Stomach (tissue), 9 donors: ENCODE results near the gene SHISA5. TPM values are rescaled to one million over a fixed set of nuclear protein-coding genes. Genes with fewer than 3 reads are reported as not detected.
A peak's percentile ranks its signal among the peaks of the same experiment; 100 is the strongest.

Experiments
- DNase-seq, 2 donors: peaks; one replicate each; pipeline versions ENCODE4 v3.0.0 to v3.0.0-alpha.2; 2013 to 2019
- H3K27ac ChIP-seq, 5 donors: fragments of 200-600 bp in 4 of 5; sonication (generic) in 4 of 5; one replicate each; pipeline ENCODE4 v1.5.1; 2013 to 2019; ENCODE audit warnings: mild to moderate bottlenecking in 1 of 5, moderate library complexity in 1 of 5
- H3K27me3 ChIP-seq, 3 donors: fragments of 200-600 bp; sonication (generic); one replicate each; pipeline ENCODE4 v1.5.1; 2017 to 2019; ENCODE audit warnings: mixed run types in 1 of 3
- H3K36me3 ChIP-seq, 4 donors: fragments of 200-600 bp; sonication (generic); 1 replicate in 3 of 4; 2 replicates in 1 of 4; pipeline ENCODE4 v1.5.1; 2016 to 2019
- H3K4me1 ChIP-seq, 4 donors: fragments of 200-600 bp; sonication (generic); one replicate each; pipeline ENCODE4 v1.5.1; 2016 to 2019
- H3K4me3 ChIP-seq, 4 donors: fragments of 200-600 bp; sonication (generic) in 3 of 4; one replicate each; pipeline ENCODE4 v1.5.1; 2016 to 2019; ENCODE audit warnings: mild to moderate bottlenecking in 1 of 4
- H3K9me3 ChIP-seq, 4 donors: fragments of 200-600 bp; sonication (generic); one replicate each; pipeline ENCODE4 v1.5.1; 2016 to 2019
- CTCF ChIP-seq, 7 experiments: fragments of 450-650 bp in 4 of 7; fragments of 200-600 bp in 3 of 7; sonication (generic) in 3 of 7; IDR thresholded peaks; one replicate each; pipeline ENCODE4 v1.5.1; 2016 to 2019; ENCODE audit warnings: antibody characterized with exemption in 7 of 7, control low read depth in 2 of 7, mild to moderate bottlenecking in 1 of 7
- EP300 ChIP-seq: sonication (generic); formaldehyde crosslinking; IDR thresholded peaks from one replicate; pipeline ENCODE4 v1.6.1; 2017; ENCODE audit warnings: antibody characterized with exemption
- POLR2A ChIP-seq, 4 donors: fragments of 450-650 bp; IDR thresholded peaks; one replicate each; pipeline ENCODE4 v1.6.1; 2016; ENCODE audit warnings: antibody characterized with exemption in 4 of 4, control low read depth in 2 of 4, mild to moderate bottlenecking in 1 of 4, moderate library complexity in 1 of 4
- POLR2AphosphoS5 ChIP-seq, 3 donors: sonication (generic); formaldehyde crosslinking; IDR thresholded peaks; one replicate each; pipeline ENCODE4 v1.6.1; 2016; ENCODE audit warnings: antibody characterized with exemption in 3 of 3
- WGBS, 5 donors: extraction: QIAGEN DNeasy Blood & Tissue Kit in 3 of 5; methylation state at CpG; one replicate each; pipeline versions ENCODE4 v1.1.5 to v1.1.7; 2013 to 2018; 5-methylcytosine and 5-hydroxymethylcytosine counted together
- intact Hi-C: fragments of 100-400 bp; cut with DNase I; formaldehyde crosslinking; loops from one replicate; pipeline ENCODE4 v1.15.1; 2023; ENCODE audit warnings: low total_unique reads
- polyA plus RNA-seq, 3 donors: library from polyadenylated mRNA; stranded (reverse); fragments of 200-250 nt; gene quantifications; one replicate each; pipeline ENCODE4 v1.2.3, GENCODE V29; 2013
- total RNA-seq, 5 donors: library from RNA; depleted of rRNA; stranded (reverse); fragments of >200 nt; gene quantifications; one replicate each; pipeline versions ENCODE4 v1.1.0 to v1.2.3, GENCODE V29; 2014 to 2016
- donor health status: healthy with polysubstance abuse.
- donor health status: Bipolar disorder and iron deficiency.
- donor health status: healthy.

SHISA5 gene
- total and polyA plus RNA-seq, 8 donors: 43.4 to 182 (median 58.1) TPM

- peaks cover 2 to 8% (median 5%) of the 10 kb centered on the region in 4 donors for H3K4me1 ChIP-seq
- no peaks in the 10 kb centered on the region for H3K9me3 ChIP-seq
- peaks cover 37 to 77% (median 71%) of the 10 kb centered on the region in 4 donors for H3K36me3 ChIP-seq
- intact Hi-C loops: loop anchor here (5.0 kb wide), 1 partner anchor 92 kb away; no protein-coding TSS in a partner anchor
- H3K27me3 ChIP-seq: no peaks in the 10 kb centered on the region
- H3K4me3 ChIP-seq: no peak overlapping the region
- TF ChIP-seq POLR2AphosphoS5 (IDR thresholded peaks at IDR 0.05): no peak
- TF ChIP-seq POLR2A (IDR thresholded peaks at IDR 0.05): no peak
- TF ChIP-seq EP300: no peak
- WGBS, 5 donors: 75 to 81% (median 81%) methylated on average over 7 of the region's 7 CpGs
- no peak overlapping the region for H3K27ac ChIP-seq
- DNase-seq: no peak
These were observed 44.0 kb downstream of the SHISA5 start for GRCh38 chr3:48459773-48460516.

GRCh38 chr3:48459331-48459730 is 44.6 kb downstream of the SHISA5 start:
- peaks cover 0 to 2% (median 0%) of the 10 kb centered on the region in 4 donors for H3K4me1 ChIP-seq
- peaks cover 41 to 78% (median 77%) of the 10 kb centered on the region in 4 donors for H3K36me3 ChIP-seq
- WGBS, 5 donors: 95 to 100% (median 97%) methylated on average over 3 of the region's 3 CpGs
- no peak for DNase-seq
- no peak for TF ChIP-seq POLR2A (IDR thresholded peaks at IDR 0.05)
- no peak overlapping the region for H3K4me3 ChIP-seq
- H3K27me3 ChIP-seq: no peaks in the 10 kb centered on the region
- intact Hi-C loops: no loop called here
- H3K27ac ChIP-seq: no peak overlapping the region
- no peaks in the 10 kb centered on the region for H3K9me3 ChIP-seq

- Histone ChIP-seq H3K9me3 (no peaks in the 10 kb centered on the region), H3K4me1 (no peaks in the 10 kb centered on the region), H3K36me3 (peaks cover 56 to 100% (median 98%) of the 10 kb centered on the region in 4 donors), H3K27ac (no peak overlapping the region), H3K27me3 (no peaks in the 10 kb centered on the region), H3K4me3 (no peak overlapping the region)
- 100% methylated on average over 1 of the region's 1 CpG for WGBS, 5 donors
- intact Hi-C loops: no loop called here
- TF ChIP-seq POLR2A (IDR thresholded peaks at IDR 0.05): no peak
- TF ChIP-seq EP300: no peak
- TF ChIP-seq POLR2AphosphoS5 (IDR thresholded peaks at IDR 0.05): no peak
- DNase-seq: no peak
These were observed 47.5 kb downstream of the SHISA5 start for GRCh38 chr3:48456456-48456855.

GRCh38 chr3:48451270-48451669 is 52.7 kb downstream of the SHISA5 start:
- Histone ChIP-seq H3K27me3 (no peaks in the 10 kb centered on the region), H3K4me1 (peaks cover 8 to 21% (median 17%) of the 10 kb centered on the region in 4 donors), H3K9me3 (no peaks in the 10 kb centered on the region), H3K4me3 (no peak overlapping the region), H3K27ac (no peak overlapping the region), H3K36me3 (peaks cover 28 to 63% (median 60%) of the 10 kb centered on the region in 4 donors)
- TF ChIP-seq POLR2AphosphoS5 (IDR thresholded peaks at IDR 0.05): no peak
- TF ChIP-seq POLR2A (IDR thresholded peaks at IDR 0.05): no peak
- no peak for TF ChIP-seq CTCF (IDR thresholded peaks at IDR 0.05)
- TF ChIP-seq EP300: no peak
- 69 to 95% (median 84%) methylated on average over 1 of the region's 1 CpG for WGBS, 5 donors
- no peak for DNase-seq
- intact Hi-C loops: no loop called here

GRCh38 chr3:48446425-48447193 is 57.4 kb downstream of the SHISA5 start, which contains the start of gene ATRIP:
TSS of gene ATRIP (plus strand) at chr3:48446737. CDS start at chr3:48446846, 109 bp downstream.
- Histone ChIP-seq H3K4me3 (peak within 1 kb of the TSS; percentile 75 to 93 (median 79)), H3K27ac (peak within 1 kb of the TSS; percentile 86 to 97 (median 93)), H3K9me3 (no peaks in the 10 kb centered on the region), H3K36me3 (peaks cover 4 to 50% (median 47%) of the 10 kb centered on the region in 4 donors), H3K27me3 (no peaks in the 10 kb centered on the region), H3K4me1 (peaks cover 19 to 46% (median 36%) of the 10 kb centered on the region in 4 donors)
- peak; percentile 92 to 97 for DNase-seq
- intact Hi-C loops: no loop called here
- TF ChIP-seq EP300: no peak
- peak in 2 of 4 donors; percentile 22 to 72 for TF ChIP-seq POLR2A (IDR thresholded peaks at IDR 0.05)
- TF ChIP-seq CTCF (IDR thresholded peaks at IDR 0.05): no peak
- peak; percentile 96 to 99 (median 97) for TF ChIP-seq POLR2AphosphoS5 (IDR thresholded peaks at IDR 0.05)
- 0 to 1% (median 0%) methylated on average over 19 to 91 of the region's 91 CpGs for WGBS, 5 donors
